Stimulated activated naive CD8-positive, alpha-beta T cell treated with anti-CD3 and anti-CD28 coated beads, Interleukin-15, amount 100 ng/mL, for 72 hours (primary cell): ENCODE measurements around the gene ATP13A4.

ENCODE experiments used
- ATAC-seq: fragments of 150-1000 bp; cut with Tn5 transposase; 2 replicates; pipeline ENCODE4 v1.10.0; 2021; ENCODE audit warnings: mild to moderate bottlenecking, moderate library complexity
- DNase-seq, 2 donors: peaks; one replicate each; pipeline ENCODE4 v3.0.0; 2021 to 2022
- H3K27ac Mint-ChIP-seq, 2 donors: one replicate each; pipeline ENCODE4 v1.8.0; 2022; ENCODE audit warnings: mild to moderate bottlenecking in 2 of 2, mixed read lengths in 2 of 2, moderate library complexity in 2 of 2
- H3K27me3 Mint-ChIP-seq: one replicate; pipeline ENCODE4 v1.8.0; 2022; ENCODE audit warnings: mixed read lengths
- H3K4me1 Mint-ChIP-seq: one replicate; pipeline ENCODE4 v1.8.0; 2022; ENCODE audit warnings: mild to moderate bottlenecking, mixed read lengths
- H3K4me3 Mint-ChIP-seq, 2 donors: one replicate each; pipeline ENCODE4 v1.8.0; 2022; ENCODE audit warnings: mild to moderate bottlenecking in 2 of 2, mixed read lengths in 2 of 2, moderate library complexity in 1 of 2
- H3K9me3 Mint-ChIP-seq, 2 donors: one replicate each; pipeline ENCODE4 v1.8.0; 2022; ENCODE audit warnings: mixed read lengths in 2 of 2

Gene ATP13A4

GRCh38 chr3:193520738-193521137 is 34.0 kb downstream of the ATP13A4 start:
- H3K4me1 Mint-ChIP-seq: no peaks in the 10 kb centered on the region

GRCh38 chr3:193515966-193516365 is 38.7 kb downstream of the ATP13A4 start:
- ATAC-seq (no peak), DNase-seq (no peak)
- Mint-ChIP-seq H3K9me3 (no peaks in the 10 kb centered on the region), H3K27me3 (no peaks in the 10 kb centered on the region), H3K27ac (no peak overlapping the region), H3K4me3 (no peak overlapping the region), H3K4me1 (no peaks in the 10 kb centered on the region)

More at GRCh38 chr3:193520738-193521137, 34.0 kb downstream of the ATP13A4 start:
- DNase-seq (no peak), ATAC-seq (no peak)
- Mint-ChIP-seq H3K27me3 (peaks cover 7% of the 10 kb centered on the region), H3K27ac (no peak overlapping the region), H3K9me3 (no peaks in the 10 kb centered on the region), H3K4me3 (no peak overlapping the region)

GRCh38 chr3:193510154-193510553 is 44.5 kb downstream of the ATP13A4 start:
- Mint-ChIP-seq H3K4me3 (no peak overlapping the region), H3K27ac (no peak overlapping the region), H3K9me3 (no peaks in the 10 kb centered on the region), H3K27me3 (peaks cover 5% of the 10 kb centered on the region), H3K4me1 (no peaks in the 10 kb centered on the region)
- DNase-seq: no peak
- ATAC-seq: no peak

GRCh38 chr3:193509103-193509965 is 45.4 kb downstream of the ATP13A4 start:
- H3K4me3 Mint-ChIP-seq: no peak overlapping the region
- no peak overlapping the region for H3K27ac Mint-ChIP-seq
- no peak for ATAC-seq
- DNase-seq: no peak
- no peaks in the 10 kb centered on the region for H3K9me3 Mint-ChIP-seq
- peaks cover 5% of the 10 kb centered on the region for H3K27me3 Mint-ChIP-seq
- no peaks in the 10 kb centered on the region for H3K4me1 Mint-ChIP-seq

- no peak for ATAC-seq
- no peaks in the 10 kb centered on the region for H3K9me3 Mint-ChIP-seq
- DNase-seq: no peak
- H3K4me1 Mint-ChIP-seq: no peaks in the 10 kb centered on the region
- peaks cover 5% of the 10 kb centered on the region for H3K27me3 Mint-ChIP-seq
- no peak overlapping the region for H3K4me3 Mint-ChIP-seq
- H3K27ac Mint-ChIP-seq: no peak overlapping the region
These were observed 46.6 kb downstream of the ATP13A4 start for GRCh38 chr3:193508108-193508507.

- ATAC-seq: no peak
- Mint-ChIP-seq H3K9me3 (no peaks in the 10 kb centered on the region), H3K27me3 (peaks cover 5% of the 10 kb centered on the region), H3K4me1 (no peaks in the 10 kb centered on the region), H3K4me3 (no peak overlapping the region), H3K27ac (no peak overlapping the region)
- no peak for DNase-seq
These were observed 47.1 kb downstream of the ATP13A4 start for GRCh38 chr3:193507566-193507965.

- ATAC-seq: no peak
- Mint-ChIP-seq H3K27me3 (peaks cover 5% of the 10 kb centered on the region), H3K27ac (no peak overlapping the region), H3K9me3 (no peaks in the 10 kb centered on the region), H3K4me3 (no peak overlapping the region), H3K4me1 (no peaks in the 10 kb centered on the region)
- no peak for DNase-seq
These were observed 47.8 kb downstream of the ATP13A4 start for GRCh38 chr3:193506921-193507320.

GRCh38 chr3:193502871-193503270 is 51.8 kb downstream of the ATP13A4 start:
- H3K27ac Mint-ChIP-seq: no peak overlapping the region
- ATAC-seq (no peak), DNase-seq (no peak)
- H3K27me3 Mint-ChIP-seq: no peaks in the 10 kb centered on the region
- H3K4me1 Mint-ChIP-seq: no peaks in the 10 kb centered on the region
- no peaks in the 10 kb centered on the region for H3K9me3 Mint-ChIP-seq
- no peak overlapping the region for H3K4me3 Mint-ChIP-seq

GRCh38 chr3:193499801-193500485 is 54.8 kb downstream of the ATP13A4 start:
- no peaks in the 10 kb centered on the region for H3K4me1 Mint-ChIP-seq
- no peak overlapping the region for H3K27ac Mint-ChIP-seq
- DNase-seq (no peak), ATAC-seq (no peak)
- no peaks in the 10 kb centered on the region for H3K9me3 Mint-ChIP-seq
- no peaks in the 10 kb centered on the region for H3K27me3 Mint-ChIP-seq
- no peak overlapping the region for H3K4me3 Mint-ChIP-seq

- H3K9me3 Mint-ChIP-seq: no peaks in the 10 kb centered on the region
- no peak overlapping the region for H3K27ac Mint-ChIP-seq
- ATAC-seq (no peak), DNase-seq (no peak)
- no peak overlapping the region for H3K4me3 Mint-ChIP-seq
- H3K4me1 Mint-ChIP-seq: no peaks in the 10 kb centered on the region
- no peaks in the 10 kb centered on the region for H3K27me3 Mint-ChIP-seq
These were observed 55.4 kb downstream of the ATP13A4 start for GRCh38 chr3:193499136-193499770.

- H3K9me3 Mint-ChIP-seq: no peaks in the 10 kb centered on the region
- H3K27me3 Mint-ChIP-seq: no peaks in the 10 kb centered on the region
- H3K4me1 Mint-ChIP-seq: no peaks in the 10 kb centered on the region
- no peak for DNase-seq
- H3K27ac Mint-ChIP-seq: no peak overlapping the region
- no peak for ATAC-seq
- no peak overlapping the region for H3K4me3 Mint-ChIP-seq
These were observed 56.5 kb downstream of the ATP13A4 start for GRCh38 chr3:193498215-193498614.

GRCh38 chr3:193496658-193497057 is 58.0 kb downstream of the ATP13A4 start:
- no peaks in the 10 kb centered on the region for H3K9me3 Mint-ChIP-seq
- DNase-seq (no peak), ATAC-seq (no peak)
- no peaks in the 10 kb centered on the region for H3K27me3 Mint-ChIP-seq
- no peak overlapping the region for H3K4me3 Mint-ChIP-seq
- no peak overlapping the region for H3K27ac Mint-ChIP-seq
- H3K4me1 Mint-ChIP-seq: no peaks in the 10 kb centered on the region

- Mint-ChIP-seq H3K4me3 (no peak overlapping the region), H3K27me3 (no peaks in the 10 kb centered on the region), H3K9me3 (no peaks in the 10 kb centered on the region), H3K27ac (no peak overlapping the region), H3K4me1 (no peaks in the 10 kb centered on the region)
- DNase-seq (no peak), ATAC-seq (no peak)
These were observed 63.7 kb downstream of the ATP13A4 start for GRCh38 chr3:193491026-193491425.

GRCh38 chr3:193490580-193490979 is 64.1 kb downstream of the ATP13A4 start:
- H3K27me3 Mint-ChIP-seq: no peaks in the 10 kb centered on the region
- DNase-seq (no peak), ATAC-seq (no peak)
- H3K4me1 Mint-ChIP-seq: no peaks in the 10 kb centered on the region
- no peak overlapping the region for H3K4me3 Mint-ChIP-seq
- no peak overlapping the region for H3K27ac Mint-ChIP-seq
- no peaks in the 10 kb centered on the region for H3K9me3 Mint-ChIP-seq

GRCh38 chr3:193489949-193490348 is 64.7 kb downstream of the ATP13A4 start:
- H3K27ac Mint-ChIP-seq: no peak overlapping the region
- ATAC-seq (no peak), DNase-seq (no peak)
- H3K27me3 Mint-ChIP-seq: no peaks in the 10 kb centered on the region
- H3K4me3 Mint-ChIP-seq: no peak overlapping the region
- no peaks in the 10 kb centered on the region for H3K9me3 Mint-ChIP-seq
- H3K4me1 Mint-ChIP-seq: no peaks in the 10 kb centered on the region

- no peaks in the 10 kb centered on the region for H3K27me3 Mint-ChIP-seq
- H3K9me3 Mint-ChIP-seq: no peaks in the 10 kb centered on the region
- H3K27ac Mint-ChIP-seq: no peak overlapping the region
- ATAC-seq: no peak
- DNase-seq: no peak
- H3K4me3 Mint-ChIP-seq: no peak overlapping the region
- no peaks in the 10 kb centered on the region for H3K4me1 Mint-ChIP-seq
These were observed 66.0 kb downstream of the ATP13A4 start for GRCh38 chr3:193488741-193489140.
